WI38 (cell line): ENCODE results near the gene FAM78B.

Experiments
- H3K4me3 ChIP-seq: 2 replicates; pipeline ENCODE4 v1.5.1; 2011; ENCODE audit warnings: low read depth, mild to moderate bottlenecking, control low read depth, low read length
- TF ChIP-seq, protein P1 (sequence below): IDR thresholded peaks from 2 replicates; pipeline ENCODE4 v1.5.1; 2012; ENCODE audit warnings: low read depth, mild to moderate bottlenecking, control low read depth, low read length

FAM78B gene

GRCh38 chr1:166080277-166080966 is 86.4 kb downstream of the FAM78B start:
- H3K4me3 ChIP-seq = no peak overlapping the region

GRCh38 chr1:166079276-166079675 is 87.5 kb downstream of the FAM78B start:
- TF ChIP-seq, protein P1, sequence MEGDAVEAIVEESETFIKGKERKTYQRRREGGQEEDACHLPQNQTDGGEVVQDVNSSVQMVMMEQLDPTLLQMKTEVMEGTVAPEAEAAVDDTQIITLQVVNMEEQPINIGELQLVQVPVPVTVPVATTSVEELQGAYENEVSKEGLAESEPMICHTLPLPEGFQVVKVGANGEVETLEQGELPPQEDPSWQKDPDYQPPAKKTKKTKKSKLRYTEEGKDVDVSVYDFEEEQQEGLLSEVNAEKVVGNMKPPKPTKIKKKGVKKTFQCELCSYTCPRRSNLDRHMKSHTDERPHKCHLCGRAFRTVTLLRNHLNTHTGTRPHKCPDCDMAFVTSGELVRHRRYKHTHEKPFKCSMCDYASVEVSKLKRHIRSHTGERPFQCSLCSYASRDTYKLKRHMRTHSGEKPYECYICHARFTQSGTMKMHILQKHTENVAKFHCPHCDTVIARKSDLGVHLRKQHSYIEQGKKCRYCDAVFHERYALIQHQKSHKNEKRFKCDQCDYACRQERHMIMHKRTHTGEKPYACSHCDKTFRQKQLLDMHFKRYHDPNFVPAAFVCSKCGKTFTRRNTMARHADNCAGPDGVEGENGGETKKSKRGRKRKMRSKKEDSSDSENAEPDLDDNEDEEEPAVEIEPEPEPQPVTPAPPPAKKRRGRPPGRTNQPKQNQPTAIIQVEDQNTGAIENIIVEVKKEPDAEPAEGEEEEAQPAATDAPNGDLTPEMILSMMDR = no peak
- no peak overlapping the region for H3K4me3 ChIP-seq

More at GRCh38 chr1:166080277-166080966, 86.4 kb downstream of the FAM78B start:
- TF ChIP-seq, protein P1 = no peak

- no peak overlapping the region for H3K4me3 ChIP-seq
- TF ChIP-seq, protein P1 = no peak
Observed at GRCh38 chr1:166073489-166073888, 93.3 kb downstream of the FAM78B start.

- no peak overlapping the region for H3K4me3 ChIP-seq
- TF ChIP-seq, protein P1 = no peak
Observed at GRCh38 chr1:166069390-166069789, 97.4 kb downstream of the FAM78B start.

DNA sequence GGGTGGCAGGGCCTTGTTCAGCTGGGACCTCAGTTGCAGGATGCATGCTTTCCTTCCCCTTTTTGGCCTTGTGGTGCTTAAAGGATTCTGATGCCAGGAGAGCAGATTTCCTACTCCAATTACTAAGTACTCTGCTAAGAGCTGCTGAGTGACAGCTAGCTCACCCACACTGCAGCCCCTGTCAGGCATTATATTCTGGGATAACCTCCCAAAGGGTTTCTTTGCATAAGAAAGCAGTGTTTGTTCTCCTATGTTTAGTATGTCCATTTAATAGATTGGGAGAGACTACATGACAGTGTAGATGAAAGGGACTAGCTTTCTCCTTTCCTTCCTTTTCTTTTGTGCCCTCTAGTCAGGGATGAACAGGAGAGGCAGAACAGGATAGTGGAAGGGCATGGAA is 100.7 kb downstream of the FAM78B start:
- TF ChIP-seq, protein P1 = no peak
- H3K4me3 ChIP-seq = no peak overlapping the region

GRCh38 chr1:166064951-166065350 is 101.8 kb downstream of the FAM78B start:
- H3K4me3 ChIP-seq = no peak overlapping the region
- TF ChIP-seq, protein P1 = no peak

- TF ChIP-seq, protein P1 = no peak
Observed at GRCh38 chr1:166064313-166064926, 102.4 kb downstream of the FAM78B start.

More at GRCh38 chr1:166064313-166064926, 102.4 kb downstream of the FAM78B start:
- no peak overlapping the region for H3K4me3 ChIP-seq
